ENCODE measurements around the gene PCNX1.

Gene PCNX1

DNA sequence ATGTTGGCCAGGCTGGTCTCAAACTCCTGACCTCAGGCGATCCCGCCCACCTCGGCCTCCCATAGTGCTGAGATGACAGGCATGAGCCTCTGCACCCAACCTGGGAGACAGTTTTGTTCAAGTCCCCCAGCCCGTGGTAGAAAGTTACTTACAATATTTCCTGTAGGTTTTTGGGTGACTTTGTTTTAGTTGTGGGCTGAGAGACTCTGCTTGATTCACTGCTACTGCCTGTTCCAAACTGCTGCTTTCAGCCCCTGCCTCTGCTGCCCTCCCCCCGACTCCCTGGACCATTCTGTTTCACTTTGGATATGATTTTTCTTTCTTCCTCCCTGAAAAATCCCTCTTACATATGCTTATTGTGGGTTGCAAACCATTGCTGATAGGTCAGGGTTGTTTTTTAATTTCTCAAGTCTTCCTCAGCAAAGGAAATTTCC, 13.4 kb upstream of the PCNX1 start:
- POLR2A ChIA-PET: no interaction called here
- DNase-seq: no peak
- Histone ChIP-seq H3K27ac (ENCODE audit: insufficient read depth in 1 of 2, low read depth in 1 of 2, low read length in 2 of 2, poor library complexity in 1 of 2, severe bottlenecking in 2 of 2) (no peak overlapping the region), H3K27me3 (replicated peaks in 2 of 5; ENCODE audit: control insufficient read depth in 4 of 5, insufficient read depth in 5 of 5, low read length in 4 of 5) (no peaks in the 10 kb centered on the region), H3K4me3 (ENCODE audit: control insufficient read depth in 1 of 7, extremely low read depth in 1 of 7, insufficient read depth in 4 of 7, low read depth in 2 of 7, low read length in 6 of 7) (no peak overlapping the region), H3K4me1 (ENCODE audit: control extremely low read depth in 1 of 4, control insufficient read depth in 4 of 4, insufficient read depth in 4 of 4, low read length in 3 of 4) (peaks cover 7 to 13% (median 11%) of the 10 kb centered on the region in 4 experiments), H3K9me3 (ENCODE audit: control extremely low read depth in 1 of 5, control insufficient read depth in 4 of 5, insufficient read depth in 2 of 5, low read depth in 1 of 5, low read length in 4 of 5) (peaks cover 0 to 3% (median 0%) of the 10 kb centered on the region in 5 experiments), H3K36me3 (ENCODE audit: control insufficient read depth in 4 of 4, insufficient read depth in 4 of 4, low read length in 3 of 4) (no peaks in the 10 kb centered on the region)
- 100% methylated on average over 3 of the region's 5 CpGs for WGBS (ENCODE audit: insufficient coverage)
- CTCF ChIA-PET: interaction anchor here (1.6 to 5.4 kb wide), 2 partner anchors 12 to 20 kb away, joined by 5 to 38 read pairs; partner anchors contain the start of gene PCNX1

DNA sequence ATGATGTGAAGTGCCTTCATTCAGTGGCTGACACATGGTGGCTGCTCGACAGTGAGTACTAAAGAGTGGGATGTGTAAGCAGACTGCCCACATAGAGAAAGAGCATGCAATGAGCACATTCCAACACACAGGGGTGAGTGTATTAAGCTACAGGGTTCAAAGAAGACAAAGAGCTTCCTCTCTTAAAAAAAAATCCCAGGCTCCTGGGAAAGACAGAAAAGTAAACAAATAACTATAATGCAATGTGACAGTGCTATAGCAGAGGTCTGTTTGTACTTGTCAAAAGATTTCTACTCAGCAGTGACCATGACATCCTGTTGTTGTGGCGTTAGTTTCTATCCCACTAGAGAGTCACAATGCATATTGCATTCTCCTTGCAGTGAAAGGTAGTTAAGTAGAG, 12.4 kb upstream of the PCNX1 start:
- POLR2A ChIA-PET: no interaction called here
- H3K4me3 ChIP-seq (ENCODE audit: control insufficient read depth in 1 of 7, extremely low read depth in 1 of 7, insufficient read depth in 4 of 7, low read depth in 2 of 7, low read length in 6 of 7): no peak overlapping the region
- CTCF ChIA-PET: interaction anchor here (1.6 to 5.4 kb wide), 3 partner anchors 8 to 21 kb away, joined by 5 to 38 read pairs (median 10); partner anchors contain the start of gene PCNX1
- no peak overlapping the region for H3K27ac ChIP-seq (ENCODE audit: insufficient read depth in 1 of 2, low read depth in 1 of 2, low read length in 2 of 2, poor library complexity in 1 of 2, severe bottlenecking in 2 of 2)
- DNase-seq: no peak
- no peaks in the 10 kb centered on the region for H3K36me3 ChIP-seq (ENCODE audit: control insufficient read depth in 4 of 4, insufficient read depth in 4 of 4, low read length in 3 of 4)
- peaks cover 7 to 10% (median 9%) of the 10 kb centered on the region in 4 experiments for H3K4me1 ChIP-seq (ENCODE audit: control extremely low read depth in 1 of 4, control insufficient read depth in 4 of 4, insufficient read depth in 4 of 4, low read length in 3 of 4)
- WGBS (ENCODE audit: insufficient coverage): 100% methylated on average over 1 of the region's 2 CpGs
- peaks cover 0 to 3% (median 0%) of the 10 kb centered on the region in 5 experiments for H3K9me3 ChIP-seq (ENCODE audit: control extremely low read depth in 1 of 5, control insufficient read depth in 4 of 5, insufficient read depth in 2 of 5, low read depth in 1 of 5, low read length in 4 of 5)
- no peaks in the 10 kb centered on the region for H3K27me3 ChIP-seq (replicated peaks in 2 of 5; ENCODE audit: control insufficient read depth in 4 of 5, insufficient read depth in 5 of 5, low read length in 4 of 5)

DNA sequence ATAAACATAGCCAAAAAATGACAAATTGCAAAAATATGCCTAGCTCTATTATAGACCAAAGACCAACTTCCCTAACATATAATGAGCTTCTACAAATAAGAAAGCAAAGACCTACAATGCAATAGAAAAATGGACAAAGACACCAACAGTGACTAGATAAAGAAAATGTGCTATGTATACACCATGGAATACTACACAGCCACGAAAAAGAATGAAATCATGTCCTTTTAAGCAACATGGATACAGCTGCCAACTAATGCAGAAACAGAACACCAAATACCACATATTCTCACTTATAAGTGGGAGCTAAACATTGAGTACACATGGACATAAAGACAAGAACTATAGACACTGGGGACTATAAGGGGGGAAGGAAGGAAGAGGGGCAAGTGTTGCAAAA, 10.9 kb upstream of the PCNX1 start:
- POLR2A ChIA-PET: no interaction called here
- no peak for DNase-seq
- H3K36me3 ChIP-seq (ENCODE audit: control insufficient read depth in 4 of 4, insufficient read depth in 4 of 4, low read length in 3 of 4): no peaks in the 10 kb centered on the region
- H3K4me1 ChIP-seq (ENCODE audit: control extremely low read depth in 1 of 4, control insufficient read depth in 4 of 4, insufficient read depth in 4 of 4, low read length in 3 of 4): peaks cover 3 to 8% (median 5%) of the 10 kb centered on the region in 4 experiments
- no peak overlapping the region for H3K27ac ChIP-seq (ENCODE audit: insufficient read depth in 1 of 2, low read depth in 1 of 2, low read length in 2 of 2, poor library complexity in 1 of 2, severe bottlenecking in 2 of 2)
- no peaks in the 10 kb centered on the region for H3K27me3 ChIP-seq (replicated peaks in 2 of 5; ENCODE audit: control insufficient read depth in 4 of 5, insufficient read depth in 5 of 5, low read length in 4 of 5)
- CTCF ChIA-PET: interaction anchor here (0.6 to 2.2 kb wide), 2 partner anchors 10 to 17 kb away, joined by 3 to 10 read pairs; no protein-coding TSS in a partner anchor
- no peak overlapping the region for H3K4me3 ChIP-seq (ENCODE audit: control insufficient read depth in 1 of 7, extremely low read depth in 1 of 7, insufficient read depth in 4 of 7, low read depth in 2 of 7, low read length in 6 of 7)
- H3K9me3 ChIP-seq (ENCODE audit: control extremely low read depth in 1 of 5, control insufficient read depth in 4 of 5, insufficient read depth in 2 of 5, low read depth in 1 of 5, low read length in 4 of 5): peaks cover 0 to 3% (median 0%) of the 10 kb centered on the region in 5 experiments
- no CpG with 5 or more reads among the region's 1 CpG for WGBS (ENCODE audit: insufficient coverage)

DNA sequence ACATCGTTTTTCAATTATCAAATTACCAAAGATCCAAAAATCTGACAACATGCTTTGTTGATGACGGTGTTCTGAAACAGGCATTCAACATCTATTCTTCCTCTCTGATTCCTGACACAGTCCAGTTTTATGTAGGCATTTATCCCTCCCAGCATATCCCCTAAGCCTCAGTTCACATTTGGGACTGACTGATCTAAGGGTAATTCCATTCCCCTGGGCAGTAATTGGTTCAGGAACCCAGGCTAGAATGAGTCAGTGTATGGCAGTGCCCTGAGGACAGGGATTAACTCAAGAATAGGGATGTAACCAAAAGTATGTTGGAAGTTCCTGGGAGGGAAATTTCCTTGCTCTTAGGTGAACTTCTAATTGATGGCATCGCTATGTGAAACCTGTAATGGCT, 10.3 kb upstream of the PCNX1 start:
- H3K4me3 ChIP-seq (ENCODE audit: control insufficient read depth in 1 of 7, extremely low read depth in 1 of 7, insufficient read depth in 4 of 7, low read depth in 2 of 7, low read length in 6 of 7): no peak overlapping the region
- H3K27me3 ChIP-seq (replicated peaks in 2 of 5; ENCODE audit: control insufficient read depth in 4 of 5, insufficient read depth in 5 of 5, low read length in 4 of 5): no peaks in the 10 kb centered on the region
- no peaks in the 10 kb centered on the region for H3K36me3 ChIP-seq (ENCODE audit: control insufficient read depth in 4 of 4, insufficient read depth in 4 of 4, low read length in 3 of 4)
- ChIA-PET CTCF (interaction anchor here (2.2 kb wide), 1 partner anchor 11 kb away, joined by 10 read pairs; no protein-coding TSS in a partner anchor), POLR2A (no interaction called here)
- peaks cover 0 to 8% (median 4%) of the 10 kb centered on the region in 4 experiments for H3K4me1 ChIP-seq (ENCODE audit: control extremely low read depth in 1 of 4, control insufficient read depth in 4 of 4, insufficient read depth in 4 of 4, low read length in 3 of 4)
- WGBS (ENCODE audit: insufficient coverage): 100% methylated on average over 2 of the region's 3 CpGs
- H3K9me3 ChIP-seq (ENCODE audit: control extremely low read depth in 1 of 5, control insufficient read depth in 4 of 5, insufficient read depth in 2 of 5, low read depth in 1 of 5, low read length in 4 of 5): peaks cover 0 to 3% (median 0%) of the 10 kb centered on the region in 5 experiments
- no peak overlapping the region for H3K27ac ChIP-seq (ENCODE audit: insufficient read depth in 1 of 2, low read depth in 1 of 2, low read length in 2 of 2, poor library complexity in 1 of 2, severe bottlenecking in 2 of 2)
- DNase-seq: no peak

DNA sequence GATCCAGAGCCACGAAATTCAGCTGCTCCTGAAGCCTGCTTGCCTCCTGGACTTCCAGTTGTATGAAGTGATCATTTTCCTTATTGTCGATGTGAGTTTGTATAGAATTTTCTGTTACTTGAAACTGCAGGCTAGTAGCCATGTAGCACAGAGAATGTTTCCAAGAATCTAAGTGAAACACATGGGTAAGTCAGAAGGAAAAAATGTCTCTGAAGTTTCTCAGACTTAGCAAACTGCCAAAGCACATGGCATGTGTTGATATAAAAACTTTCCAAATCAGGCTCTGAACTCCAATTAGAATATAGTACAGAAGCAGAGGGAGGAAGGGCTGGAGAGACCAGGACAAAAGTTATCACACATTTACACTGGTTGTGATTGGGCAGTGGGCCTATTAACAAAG, 9.8 kb upstream of the PCNX1 start:
- Histone ChIP-seq H3K4me1 (ENCODE audit: control extremely low read depth in 1 of 4, control insufficient read depth in 4 of 4, insufficient read depth in 4 of 4, low read length in 3 of 4) (peaks cover 0 to 8% (median 4%) of the 10 kb centered on the region in 4 experiments), H3K36me3 (ENCODE audit: control insufficient read depth in 4 of 4, insufficient read depth in 4 of 4, low read length in 3 of 4) (no peaks in the 10 kb centered on the region), H3K9me3 (ENCODE audit: control extremely low read depth in 1 of 5, control insufficient read depth in 4 of 5, insufficient read depth in 2 of 5, low read depth in 1 of 5, low read length in 4 of 5) (peaks cover 0 to 3% (median 0%) of the 10 kb centered on the region in 5 experiments), H3K27ac (ENCODE audit: insufficient read depth in 1 of 2, low read depth in 1 of 2, low read length in 2 of 2, poor library complexity in 1 of 2, severe bottlenecking in 2 of 2) (no peak overlapping the region), H3K4me3 (ENCODE audit: control insufficient read depth in 1 of 7, extremely low read depth in 1 of 7, insufficient read depth in 4 of 7, low read depth in 2 of 7, low read length in 6 of 7) (no peak overlapping the region), H3K27me3 (replicated peaks in 2 of 5; ENCODE audit: control insufficient read depth in 4 of 5, insufficient read depth in 5 of 5, low read length in 4 of 5) (no peaks in the 10 kb centered on the region)
- CTCF ChIA-PET: interaction anchor here (1.0 kb wide), 1 partner anchor 10 kb away, joined by 3 read pairs; the partner anchor contains the start of gene PCNX1
- POLR2A ChIA-PET: no interaction called here
- DNase-seq: no peak
- 92% methylated on average over 2 of the region's 2 CpGs for WGBS (ENCODE audit: insufficient coverage)

DNA sequence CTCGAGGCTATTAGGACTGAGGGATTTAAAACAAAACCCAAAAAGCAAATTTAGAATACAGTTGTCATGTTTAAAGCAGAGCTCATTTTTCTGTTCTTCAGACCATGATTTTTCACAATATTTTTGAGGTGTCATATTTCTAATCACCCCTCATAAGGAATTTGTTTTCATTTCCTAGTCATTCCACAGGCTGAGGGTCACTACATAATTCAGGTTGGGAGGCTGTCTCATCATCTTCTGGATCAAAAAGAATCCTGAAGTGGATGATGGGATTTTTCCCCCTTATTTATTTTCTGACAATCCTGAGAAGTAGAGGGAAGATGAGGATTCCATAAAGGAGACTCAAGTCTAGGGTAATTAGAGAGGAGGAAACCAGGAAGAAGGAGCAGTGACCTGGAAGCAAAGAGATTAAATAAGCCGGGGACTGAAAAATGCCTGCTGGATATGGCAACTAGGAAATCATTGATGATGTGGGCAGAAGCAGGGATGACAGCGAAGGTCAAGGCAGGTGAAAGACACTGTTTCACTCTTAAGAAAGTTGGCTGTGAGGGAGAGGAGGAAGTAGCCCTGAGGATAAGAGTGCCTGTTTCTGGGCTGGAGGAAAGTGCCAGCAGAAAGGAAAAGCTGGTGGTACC, 9.0 kb upstream of the PCNX1 start:
- Histone ChIP-seq H3K4me1 (ENCODE audit: control extremely low read depth in 1 of 4, control insufficient read depth in 4 of 4, insufficient read depth in 4 of 4, low read length in 3 of 4) (peaks cover 0 to 6% (median 3%) of the 10 kb centered on the region in 4 experiments), H3K27ac (ENCODE audit: insufficient read depth in 1 of 2, low read depth in 1 of 2, low read length in 2 of 2, poor library complexity in 1 of 2, severe bottlenecking in 2 of 2) (no peak overlapping the region), H3K9me3 (ENCODE audit: control extremely low read depth in 1 of 5, control insufficient read depth in 4 of 5, insufficient read depth in 2 of 5, low read depth in 1 of 5, low read length in 4 of 5) (peaks cover 0 to 3% (median 0%) of the 10 kb centered on the region in 5 experiments), H3K27me3 (replicated peaks in 2 of 5; ENCODE audit: control insufficient read depth in 4 of 5, insufficient read depth in 5 of 5, low read length in 4 of 5) (no peaks in the 10 kb centered on the region), H3K36me3 (ENCODE audit: control insufficient read depth in 4 of 4, insufficient read depth in 4 of 4, low read length in 3 of 4) (no peaks in the 10 kb centered on the region), H3K4me3 (ENCODE audit: control insufficient read depth in 1 of 7, extremely low read depth in 1 of 7, insufficient read depth in 4 of 7, low read depth in 2 of 7, low read length in 6 of 7) (no peak overlapping the region)
- no peak for DNase-seq
- CTCF ChIA-PET: interaction anchor here (1.0 kb wide), 1 partner anchor 9 kb away, joined by 3 read pairs; the partner anchor contains the start of gene PCNX1
- 100% methylated on average over 3 of the region's 3 CpGs for WGBS (ENCODE audit: insufficient coverage)
- POLR2A ChIA-PET: no interaction called here

DNA sequence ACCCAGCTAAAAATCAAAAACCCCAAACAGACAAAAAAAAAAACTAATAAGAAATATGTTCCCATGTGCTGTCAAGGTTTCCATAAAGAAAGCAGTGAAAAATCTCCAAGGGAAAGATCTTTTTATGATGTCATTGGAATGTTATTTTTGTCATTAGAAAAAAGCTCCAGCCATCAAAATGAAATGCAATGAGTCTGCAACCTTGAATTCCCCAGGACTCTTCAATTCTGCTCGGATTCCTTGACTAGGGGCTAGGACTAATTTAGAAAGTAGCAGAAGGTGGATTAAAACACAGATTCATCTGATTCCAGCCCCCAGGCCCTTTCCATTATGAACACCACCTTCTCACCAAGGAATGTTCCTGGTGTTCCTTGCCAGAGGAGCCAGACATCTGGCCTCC, 6.0 kb upstream of the PCNX1 start:
- no peak overlapping the region for H3K27ac ChIP-seq (ENCODE audit: insufficient read depth in 1 of 2, low read depth in 1 of 2, low read length in 2 of 2, poor library complexity in 1 of 2, severe bottlenecking in 2 of 2)
- WGBS (ENCODE audit: insufficient coverage): 100% methylated on average over 1 of the region's 1 CpG
- H3K4me1 ChIP-seq (ENCODE audit: control extremely low read depth in 1 of 4, control insufficient read depth in 4 of 4, insufficient read depth in 4 of 4, low read length in 3 of 4): peaks cover 0 to 5% (median 2%) of the 10 kb centered on the region in 4 experiments
- no peak for DNase-seq
- POLR2A ChIA-PET: no interaction called here
- H3K27me3 ChIP-seq (replicated peaks in 2 of 5; ENCODE audit: control insufficient read depth in 4 of 5, insufficient read depth in 5 of 5, low read length in 4 of 5): no peaks in the 10 kb centered on the region
- H3K36me3 ChIP-seq (ENCODE audit: control insufficient read depth in 4 of 4, insufficient read depth in 4 of 4, low read length in 3 of 4): no peaks in the 10 kb centered on the region
- peaks cover 0 to 2% (median 0%) of the 10 kb centered on the region in 5 experiments for H3K9me3 ChIP-seq (ENCODE audit: control extremely low read depth in 1 of 5, control insufficient read depth in 4 of 5, insufficient read depth in 2 of 5, low read depth in 1 of 5, low read length in 4 of 5)
- CTCF ChIA-PET: interaction anchor here (1.1 to 2.6 kb wide), 6 partner anchors 12 to 54 kb away, joined by 4 to 7 read pairs (median 4); no protein-coding TSS in a partner anchor
- no peak overlapping the region for H3K4me3 ChIP-seq (ENCODE audit: control insufficient read depth in 1 of 7, extremely low read depth in 1 of 7, insufficient read depth in 4 of 7, low read depth in 2 of 7, low read length in 6 of 7)
